ENCODE measurements around the gene ZNF503.
A peak's percentile ranks its signal among the peaks of the same experiment; 100 is the strongest.

The ZNF503 gene, protein sequence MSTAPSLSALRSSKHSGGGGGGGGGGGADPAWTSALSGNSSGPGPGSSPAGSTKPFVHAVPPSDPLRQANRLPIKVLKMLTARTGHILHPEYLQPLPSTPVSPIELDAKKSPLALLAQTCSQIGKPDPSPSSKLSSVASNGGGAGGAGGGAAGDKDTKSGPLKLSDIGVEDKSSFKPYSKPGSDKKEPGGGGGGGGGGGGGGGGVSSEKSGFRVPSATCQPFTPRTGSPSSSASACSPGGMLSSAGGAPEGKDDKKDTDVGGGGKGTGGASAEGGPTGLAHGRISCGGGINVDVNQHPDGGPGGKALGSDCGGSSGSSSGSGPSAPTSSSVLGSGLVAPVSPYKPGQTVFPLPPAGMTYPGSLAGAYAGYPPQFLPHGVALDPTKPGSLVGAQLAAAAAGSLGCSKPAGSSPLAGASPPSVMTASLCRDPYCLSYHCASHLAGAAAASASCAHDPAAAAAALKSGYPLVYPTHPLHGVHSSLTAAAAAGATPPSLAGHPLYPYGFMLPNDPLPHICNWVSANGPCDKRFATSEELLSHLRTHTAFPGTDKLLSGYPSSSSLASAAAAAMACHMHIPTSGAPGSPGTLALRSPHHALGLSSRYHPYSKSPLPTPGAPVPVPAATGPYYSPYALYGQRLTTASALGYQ

DNA sequence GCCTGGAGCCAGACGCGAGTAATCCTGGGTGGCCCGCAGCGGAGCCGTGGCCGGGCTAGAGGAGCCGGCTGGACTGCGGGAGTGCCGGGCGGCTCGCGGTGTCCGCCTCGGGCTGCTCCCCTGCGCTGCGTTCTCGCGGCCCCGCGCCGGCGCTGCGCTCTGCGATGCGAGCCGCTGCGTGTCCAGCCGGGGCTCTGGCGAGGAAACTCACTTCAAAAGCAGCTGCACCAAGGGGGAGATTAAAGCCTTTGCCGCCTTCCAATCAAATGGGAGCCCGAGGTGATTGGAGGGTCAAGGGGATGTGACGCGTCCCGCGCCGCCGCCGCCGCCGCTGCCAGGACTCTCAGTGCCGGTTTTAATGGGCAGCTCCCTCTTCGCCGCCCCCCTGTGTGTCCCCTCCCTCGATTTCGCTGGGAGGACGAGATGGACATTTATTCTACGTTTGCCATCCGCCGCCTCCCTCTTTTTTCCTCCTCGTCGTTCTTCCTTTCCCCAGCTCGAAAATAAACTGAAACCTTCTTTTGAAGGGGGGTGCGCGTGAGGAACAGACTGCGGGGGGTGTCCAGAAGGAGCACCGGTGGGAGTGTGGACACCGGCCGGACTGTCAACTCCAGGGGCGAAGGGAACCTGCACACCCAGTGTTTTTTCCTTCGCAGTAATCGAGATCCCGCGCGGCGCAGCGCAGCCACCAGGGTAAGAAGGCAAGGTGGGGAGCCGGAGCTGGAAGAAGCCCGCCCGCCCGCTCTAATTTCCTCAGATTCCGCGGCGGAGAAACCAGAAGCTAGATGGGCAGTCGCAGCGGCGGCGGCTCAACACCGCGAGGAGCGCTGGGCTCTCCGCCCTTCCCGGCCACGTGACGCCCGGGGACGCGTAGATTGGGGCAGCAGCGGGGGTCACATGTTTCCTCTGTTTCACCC is at the start of gene ZNF503:
ZNF503 (minus strand) TSS at position 196 of the 917 bp plus-strand sequence. CDS start 345 bp downstream, outside the sequence.
- DNase-seq = peak; percentile 94

DNA sequence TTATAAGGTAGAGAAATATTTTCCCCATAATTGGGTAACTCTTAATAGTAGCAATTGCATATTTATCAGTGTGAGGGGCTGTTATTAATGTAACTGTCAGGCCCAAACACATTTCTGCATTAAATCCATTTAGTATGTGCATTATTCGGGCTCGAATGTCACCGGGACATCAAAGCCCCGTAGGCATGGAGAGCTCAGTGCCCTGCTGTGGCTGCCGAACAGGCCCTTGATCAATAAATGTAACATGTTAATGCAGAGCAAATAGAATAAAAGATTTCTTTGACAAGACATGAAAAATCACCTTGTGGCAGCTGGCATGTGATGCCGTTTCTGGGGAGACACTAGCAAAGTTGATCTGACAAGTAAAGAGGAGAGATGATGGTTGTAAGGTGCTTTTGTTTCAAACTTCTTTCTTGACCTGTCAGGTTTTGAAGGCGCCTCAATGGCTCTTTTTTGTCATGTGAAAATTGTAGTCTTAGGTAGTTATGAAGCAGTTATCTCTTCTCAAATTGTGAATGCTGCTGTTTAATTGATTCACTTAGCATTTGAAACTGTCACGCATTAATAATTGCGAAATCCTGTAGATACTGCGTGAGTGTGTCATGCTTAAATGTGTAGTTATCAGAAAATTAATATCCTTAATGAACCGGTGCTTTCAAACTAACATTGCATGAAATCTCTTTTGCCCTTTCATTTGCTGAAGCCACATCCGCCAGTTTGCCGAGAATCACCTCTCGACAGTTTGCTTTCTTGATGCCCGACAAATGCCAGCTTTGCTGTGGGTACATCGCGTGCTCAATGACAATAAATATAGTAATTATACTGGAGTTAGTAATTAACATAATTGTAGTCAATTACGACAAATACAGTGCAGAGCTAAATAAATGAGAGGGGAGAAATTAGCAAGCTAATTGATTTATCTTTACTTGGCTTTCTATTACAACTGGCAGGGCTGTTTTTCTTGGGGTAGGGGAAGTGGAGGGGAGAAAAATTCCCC is 49.4 kb upstream of the ZNF503 start:
- DNase-seq = no peak

DNA sequence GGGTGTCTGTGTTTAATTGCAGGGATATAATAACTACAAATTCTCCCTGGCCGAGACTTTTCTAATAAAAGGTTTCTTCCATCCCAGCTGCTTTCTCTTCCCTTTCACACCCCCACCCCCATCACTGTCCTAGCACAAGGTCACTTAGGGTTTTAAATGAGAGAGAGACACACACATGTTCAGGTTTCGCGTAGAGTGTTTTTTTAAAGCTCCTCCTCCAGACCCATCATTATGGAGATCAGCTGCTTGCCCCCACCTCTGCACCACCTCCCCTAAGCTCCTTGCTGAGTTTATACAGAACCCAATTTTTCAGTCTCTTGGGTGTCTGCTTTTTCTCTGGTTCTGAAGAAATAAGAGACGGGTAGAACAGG is 48.5 kb upstream of the ZNF503 start:
- DNase-seq = no peak

DNA sequence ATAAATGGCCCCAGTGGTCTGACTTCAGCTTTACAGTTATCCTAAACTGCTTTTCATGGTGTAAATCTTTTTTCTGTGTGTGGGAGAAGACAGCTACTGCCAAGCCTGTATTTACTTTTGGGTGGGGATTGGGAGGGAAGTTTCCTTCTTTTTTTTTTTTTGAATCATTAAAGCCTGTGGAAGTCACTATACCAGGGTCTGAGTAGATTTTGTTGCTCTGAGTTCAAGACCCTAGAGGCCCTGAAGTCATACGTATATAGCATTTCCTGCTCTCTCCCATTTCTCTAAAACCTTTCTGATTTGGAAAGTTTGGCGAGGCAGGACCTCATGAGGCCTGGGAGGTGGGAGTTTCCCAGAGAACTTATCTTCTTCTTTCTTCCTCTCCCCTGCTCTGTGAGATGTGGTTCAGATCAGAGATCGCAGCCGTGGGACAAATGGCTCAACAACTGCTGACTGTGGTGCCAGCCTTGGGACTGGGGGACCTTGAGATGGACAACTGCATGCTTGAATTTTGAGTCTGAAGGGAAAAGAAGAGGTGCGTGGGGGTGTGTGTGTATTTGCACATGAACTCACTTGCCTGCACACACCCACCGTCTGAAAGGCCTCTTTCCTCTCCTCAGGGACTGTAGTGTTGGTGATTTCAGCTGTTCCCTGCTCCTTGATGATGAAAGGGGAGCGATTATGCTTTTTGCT is 48.0 kb upstream of the ZNF503 start:
- DNase-seq = no peak

DNA sequence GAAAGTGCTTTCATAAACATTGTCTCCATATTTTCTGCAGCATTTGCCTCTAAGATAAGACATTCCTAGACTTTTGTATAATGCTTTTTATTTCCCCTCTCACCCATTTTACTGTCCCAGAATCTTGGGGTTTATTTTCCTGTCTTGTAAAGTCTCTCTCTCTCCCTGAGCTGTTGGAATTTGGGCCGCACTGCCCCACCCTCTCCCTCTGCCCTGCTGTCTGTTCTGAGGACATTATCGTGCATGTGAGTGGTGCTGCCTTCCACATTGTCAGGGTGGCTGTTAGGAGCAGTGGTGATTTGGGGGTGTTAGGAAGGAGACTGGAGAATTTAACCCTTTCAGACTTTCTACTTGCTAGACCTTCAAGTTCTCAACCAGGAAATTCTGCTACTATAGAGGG is 46.6 kb upstream of the ZNF503 start:
- no peak for DNase-seq

DNA sequence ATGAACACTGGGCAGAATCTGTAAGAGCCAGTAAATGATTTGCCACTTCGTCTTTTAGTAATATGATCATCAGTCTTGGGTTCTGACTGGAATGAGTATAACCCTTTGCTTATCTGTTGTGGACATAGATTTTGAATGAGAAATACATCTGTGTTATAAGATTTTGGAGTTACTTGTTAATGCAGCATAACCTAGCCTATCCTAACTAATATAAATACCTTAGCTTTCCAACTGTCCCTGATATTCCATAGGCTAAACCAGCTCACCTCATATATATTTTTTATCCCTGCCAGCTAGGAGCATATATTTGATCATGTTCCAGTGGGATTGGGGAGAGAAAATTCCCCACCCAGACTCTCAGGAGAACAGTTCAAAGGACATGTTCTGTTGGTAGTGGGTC is 44.9 kb upstream of the ZNF503 start:
- DNase-seq = no peak

DNA sequence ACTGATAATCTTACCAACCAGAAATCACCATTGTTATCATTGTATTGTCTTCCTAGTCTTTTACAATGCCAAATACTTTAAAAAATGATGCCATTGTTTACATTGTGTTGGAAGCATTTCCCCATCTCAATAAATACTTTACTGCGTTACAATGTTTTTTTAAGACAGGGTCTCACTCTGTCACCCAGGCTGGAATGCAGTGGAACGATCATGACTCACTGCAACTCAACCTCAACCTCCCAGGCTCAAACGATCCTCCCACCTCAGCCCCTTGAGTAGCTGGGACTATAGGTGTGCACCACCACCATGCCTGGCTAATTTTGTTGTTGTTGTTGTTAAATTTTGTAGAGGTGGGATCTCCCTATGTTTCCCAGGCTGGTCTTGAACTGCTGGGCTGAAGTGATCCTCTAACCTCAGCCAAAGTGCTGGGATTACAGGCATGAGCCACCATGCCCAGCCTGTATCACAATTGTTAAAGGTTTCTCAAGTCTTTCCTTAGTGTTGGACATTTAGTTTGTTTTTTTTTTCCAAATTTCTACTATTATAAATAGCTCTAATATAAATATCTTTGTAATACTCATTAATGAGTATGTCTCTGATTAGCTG is 43.3 kb upstream of the ZNF503 start:
- DNase-seq = no peak

DNA sequence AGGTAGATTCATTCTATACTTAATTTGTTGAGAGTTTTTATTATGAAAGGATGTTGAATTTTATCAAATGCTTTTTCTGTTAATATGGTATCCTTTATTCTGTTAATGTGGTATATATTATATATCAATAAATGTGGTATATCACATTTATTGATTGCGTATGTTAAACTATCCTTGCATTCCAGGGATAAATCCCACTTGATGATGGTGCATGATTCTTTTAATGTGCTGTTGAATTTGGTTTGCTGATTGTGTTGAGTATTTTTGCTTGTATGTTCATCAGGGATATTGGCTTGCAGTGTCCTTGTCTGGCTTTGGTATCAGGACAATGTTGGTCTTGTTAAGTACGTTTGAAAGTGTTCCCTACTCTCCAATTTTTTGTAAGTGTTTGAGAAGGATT is 41.8 kb upstream of the ZNF503 start:
- no peak for DNase-seq

DNA sequence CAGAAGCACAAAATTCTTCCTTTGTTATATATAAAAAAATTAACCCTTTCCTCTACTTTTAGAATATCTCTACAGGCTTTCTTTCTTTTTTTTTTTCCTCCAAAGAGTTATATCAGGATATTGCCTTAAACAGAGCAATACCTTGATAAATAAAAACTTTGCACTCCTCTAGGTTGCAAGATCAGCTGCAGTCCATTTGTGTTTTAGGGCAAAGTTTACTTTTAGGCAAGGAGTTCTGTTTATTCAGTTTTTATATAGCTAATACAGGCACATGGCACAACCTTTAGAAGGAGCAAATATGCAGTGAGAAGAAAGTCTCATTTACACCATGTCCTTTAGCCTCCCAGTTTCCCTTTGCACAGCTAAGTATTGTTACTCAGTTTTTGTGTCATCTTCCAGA is 40.1 kb upstream of the ZNF503 start:
- no peak for DNase-seq

DNA sequence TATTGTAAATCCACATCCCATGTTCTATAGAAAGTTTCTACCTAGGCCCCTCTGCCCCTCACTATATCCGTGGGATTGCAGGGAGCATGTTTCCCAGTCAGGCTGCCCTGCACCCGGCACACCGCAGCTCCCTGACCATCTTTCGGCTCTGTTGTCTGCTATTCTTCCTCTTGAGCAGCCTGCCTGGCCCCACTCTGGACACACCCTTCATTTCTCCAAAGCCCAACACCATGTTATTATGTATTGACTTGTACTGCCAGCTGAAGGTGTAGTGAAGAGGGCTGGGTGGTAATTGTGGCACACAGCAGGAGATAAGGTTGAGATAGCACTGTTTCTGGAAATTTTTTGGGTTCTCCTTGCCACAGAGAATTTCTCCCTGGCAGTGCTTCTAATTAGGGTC is 39.6 kb upstream of the ZNF503 start:
- no peak for DNase-seq

DNA sequence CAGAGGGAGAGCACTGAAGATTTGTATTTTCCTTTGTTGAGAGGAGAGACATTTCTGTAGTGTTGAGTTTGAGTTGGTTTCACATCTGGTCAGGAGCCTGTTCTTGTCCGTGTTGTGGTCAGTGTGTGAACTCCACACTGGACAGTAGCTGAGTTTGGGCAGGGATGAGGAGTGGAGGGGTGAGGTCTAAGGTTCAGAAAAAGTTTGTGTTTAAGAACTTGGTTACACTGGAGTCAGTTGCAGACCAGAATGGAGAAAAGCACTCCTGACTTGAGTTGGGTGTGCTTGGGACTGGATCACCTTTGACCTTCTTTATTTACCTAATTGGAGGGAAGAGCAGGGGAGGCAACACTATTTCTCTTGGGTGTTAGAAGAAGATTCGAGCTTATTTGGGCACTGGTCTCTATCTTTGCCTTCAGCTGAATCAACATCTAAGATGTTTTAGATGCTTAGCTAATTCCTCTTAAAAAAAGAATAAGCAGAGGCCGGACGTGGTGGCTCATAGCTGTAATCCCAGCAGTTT is 38.8 kb upstream of the ZNF503 start:
- DNase-seq = no peak

DNA sequence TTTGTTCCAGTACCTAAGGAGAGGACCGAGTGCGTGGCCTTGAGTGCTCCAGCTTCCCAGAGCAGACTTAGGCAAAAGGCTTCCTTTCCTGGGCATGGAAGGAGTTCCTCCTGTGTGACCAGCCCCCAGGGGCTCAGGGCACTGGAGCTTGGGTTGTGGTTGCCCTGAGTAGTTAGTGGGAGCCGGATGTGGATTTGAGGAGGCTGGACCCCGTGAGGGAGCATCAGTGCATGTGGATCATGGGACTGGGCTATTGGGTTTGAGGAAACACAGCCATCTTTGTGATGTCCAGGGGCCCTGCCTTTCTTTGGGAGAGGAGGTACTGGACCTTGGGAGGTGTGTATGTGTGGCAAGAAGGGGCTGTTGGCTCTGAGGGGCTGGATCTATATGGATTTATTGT is 38.2 kb upstream of the ZNF503 start:
- DNase-seq = no peak

DNA sequence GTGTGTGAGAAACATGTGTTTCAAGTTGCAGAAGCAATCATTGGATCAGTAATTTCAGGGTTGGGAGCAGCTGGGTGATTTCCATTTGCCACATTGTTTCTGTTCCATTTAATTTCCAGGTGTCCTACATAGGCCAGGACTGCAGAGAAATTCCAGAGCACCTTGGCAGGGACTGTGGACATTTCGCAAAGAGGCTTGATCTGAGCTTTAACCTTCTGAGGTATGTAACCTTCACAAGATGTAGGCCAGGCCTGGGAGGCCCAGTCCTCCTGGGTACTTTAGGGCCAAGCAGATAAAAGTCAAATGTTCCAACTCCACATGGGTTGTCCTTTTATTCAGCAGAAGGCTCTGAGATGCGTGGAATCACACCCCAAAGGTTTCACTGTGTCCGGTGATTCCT is 36.7 kb upstream of the ZNF503 start:
- DNase-seq = no peak

DNA sequence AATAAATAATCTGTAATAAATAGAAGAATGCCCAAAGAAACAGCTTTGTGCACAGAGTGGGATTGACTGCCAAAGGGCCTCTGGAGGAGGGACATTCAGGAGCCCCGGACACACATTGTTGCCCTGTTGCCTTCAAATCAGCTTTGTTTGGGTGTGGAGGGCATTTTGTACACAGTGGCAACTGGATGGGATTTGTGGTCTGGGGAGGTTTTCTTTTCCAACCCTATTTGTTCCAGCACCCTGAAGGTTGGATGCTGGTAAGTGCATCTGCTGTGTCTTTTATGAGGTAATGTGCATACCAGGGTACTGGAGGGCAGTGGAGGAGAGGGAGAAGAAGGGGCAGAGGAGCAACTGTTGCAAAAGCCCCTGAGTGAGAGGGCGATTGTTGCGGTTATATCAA is 36.1 kb upstream of the ZNF503 start:
- no peak for DNase-seq

DNA sequence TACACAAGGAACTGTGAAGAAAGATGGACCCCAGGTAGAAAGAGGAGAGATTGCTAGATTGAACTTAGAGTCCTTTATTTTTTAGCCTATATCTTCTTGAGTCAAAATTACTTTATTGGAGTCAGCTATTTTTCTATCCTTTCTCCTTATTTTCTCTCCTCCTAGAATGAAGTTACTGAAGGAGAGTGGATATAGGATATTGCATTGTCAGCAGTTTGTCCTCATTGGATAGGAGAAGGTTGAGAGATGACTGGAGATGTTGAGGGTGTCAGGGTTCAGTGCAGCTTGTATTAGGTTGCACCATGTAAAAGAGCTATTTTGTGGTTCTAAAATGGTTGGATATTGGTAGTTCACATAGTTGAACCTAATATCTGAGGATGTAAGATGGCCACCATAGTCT is 35.3 kb upstream of the ZNF503 start:
- no peak for DNase-seq

DNA sequence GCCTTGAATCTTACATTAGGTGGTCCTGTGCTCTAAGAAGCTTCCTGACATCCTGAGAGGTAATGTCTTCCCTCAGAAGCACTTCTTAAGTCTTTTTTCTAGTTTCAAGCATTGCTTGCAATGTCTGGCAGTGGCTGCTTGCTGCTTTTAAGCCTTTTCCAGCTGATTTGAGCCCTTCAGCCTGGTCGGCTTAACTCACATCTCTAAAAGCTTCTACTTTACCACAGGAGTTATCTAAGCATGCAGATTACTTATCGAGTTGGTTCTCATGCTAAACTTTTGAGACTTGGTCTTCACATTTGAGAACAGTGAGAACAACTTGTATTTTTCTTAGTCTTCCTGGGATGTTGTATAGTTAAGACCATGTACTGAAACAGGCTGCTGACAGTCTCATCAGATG is 33.7 kb upstream of the ZNF503 start:
- DNase-seq = no peak

DNA sequence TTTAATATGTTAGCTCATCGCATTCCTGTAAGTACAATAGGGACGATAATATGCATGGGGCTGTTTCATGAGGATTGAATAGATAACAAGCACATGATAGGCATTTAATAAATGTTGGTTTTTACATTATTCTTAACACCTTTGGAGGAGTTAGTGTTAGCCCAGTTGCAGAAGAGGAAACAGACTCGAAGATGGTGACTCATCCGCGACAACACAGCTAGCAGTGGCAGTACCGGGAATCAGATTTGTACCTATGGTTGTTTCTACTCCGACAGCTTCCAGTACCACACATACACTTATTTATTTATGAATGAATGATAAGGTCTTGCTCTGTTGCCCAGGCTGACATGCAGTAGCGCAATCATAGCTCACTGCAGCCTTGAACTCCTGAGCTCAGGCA is 32.7 kb upstream of the ZNF503 start:
- DNase-seq = no peak

DNA sequence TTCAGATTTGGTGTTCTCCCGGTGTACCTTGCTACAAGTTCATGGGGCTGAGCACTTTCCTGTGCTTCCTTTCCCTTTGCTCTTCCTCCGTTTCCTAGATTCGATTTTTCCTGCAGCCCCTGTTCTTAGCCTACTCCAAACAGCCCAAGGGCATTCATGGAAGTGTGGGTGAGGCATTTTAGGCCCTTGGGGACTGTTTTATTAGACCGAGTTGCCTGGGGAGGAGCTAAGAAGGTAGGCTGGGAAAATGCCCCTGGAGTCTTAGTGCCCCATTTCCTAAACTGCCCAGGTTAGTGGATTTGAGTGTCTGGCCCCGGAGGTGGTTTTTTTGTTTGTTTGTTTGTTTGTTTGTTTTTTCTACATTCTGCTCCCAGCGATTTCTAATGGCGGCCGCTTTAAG is 31.7 kb upstream of the ZNF503 start:
- no peak for DNase-seq

DNA sequence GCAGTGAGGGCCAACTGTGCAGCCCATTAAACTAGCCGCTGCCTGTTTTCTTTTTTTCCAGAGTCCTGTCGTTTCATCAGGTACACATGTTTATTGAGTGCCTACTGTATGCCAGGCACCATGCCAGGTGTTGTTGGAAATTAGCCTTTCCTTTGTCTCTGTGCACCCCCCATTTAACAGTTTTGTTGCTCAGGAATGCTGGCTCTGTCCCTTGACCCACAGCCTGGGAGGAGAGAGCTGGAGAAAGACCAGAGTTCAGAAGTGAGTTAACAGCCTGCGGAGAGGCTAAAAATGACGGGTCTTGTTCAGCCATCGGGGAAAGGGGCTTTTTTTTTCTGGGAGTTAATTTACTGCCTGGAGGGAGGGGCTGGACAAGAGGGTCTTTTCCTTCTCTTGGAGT is 31.2 kb upstream of the ZNF503 start:
- DNase-seq = no peak

DNA sequence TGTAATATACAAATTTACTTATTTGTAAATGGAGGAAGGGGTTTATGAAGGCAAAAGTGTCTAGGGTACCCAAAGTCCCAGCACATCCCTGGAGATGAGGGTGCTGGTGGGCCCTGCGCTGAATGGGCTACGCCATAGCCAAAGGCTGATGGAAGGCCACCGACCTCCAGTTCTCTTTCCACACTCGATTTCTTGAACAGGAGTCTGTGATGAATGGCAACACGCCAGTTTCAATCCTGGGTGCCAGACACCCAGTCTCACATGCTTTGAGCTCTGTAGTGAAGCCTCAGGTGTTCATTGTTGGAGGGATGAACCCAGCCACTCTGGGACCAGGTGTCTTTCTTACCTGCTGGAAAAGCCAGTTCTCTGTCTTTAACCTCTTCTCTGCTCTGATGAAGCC is 30.6 kb upstream of the ZNF503 start:
- DNase-seq = peak; percentile 27

Data from NCI-H2171 treated with DMSO at 0.1 percent for 48 hours (cell line).